ENCODE data around the gene RBM7. TPM values are rescaled to one million over a fixed set of nuclear protein-coding genes. Genes with fewer than 3 reads are reported as not detected.

RBM7 gene
- total RNA-seq, 1 donor from 2014 or later: 49.3 TPM

- Histone ChIP-seq H4K20me1 (ENCODE audit: insufficient read depth, low read length) (peaks cover 50% of the 10 kb centered on the region), H3K27ac (ENCODE audit: low read depth, low read length) (no peak overlapping the region), H3K9me3 (ENCODE audit: insufficient read depth, low read depth, low read length) (no peaks in the 10 kb centered on the region), H3K79me2 (ENCODE audit: insufficient read depth, low read length) (peaks cover 75% of the 10 kb centered on the region), H3K36me3 (ENCODE audit: insufficient read depth, low read length) (peaks cover 19% of the 10 kb centered on the region), H3K4me3 (ENCODE audit: insufficient read depth, low read depth, low read length) (no peak overlapping the region), H3K4me1 (ENCODE audit: insufficient read depth, low read length) (peaks cover 16% of the 10 kb centered on the region), H3K9ac (ENCODE audit: low read length) (no peak overlapping the region), H2AFZ (ENCODE audit: low read depth, low read length) (no peak overlapping the region), H3K4me2 (ENCODE audit: low read length) (peak overlapping the region; percentile 85), H3K27me3 (ENCODE audit: insufficient read depth, low read length) (no peaks in the 10 kb centered on the region)
- TF ChIP-seq EZH2 (IDR thresholded peaks at IDR 0.05; ENCODE audit: insufficient read depth, low read length) (no peak), CTCF (IDR thresholded peaks at IDR 0.05; ENCODE audit: insufficient read depth, low read depth, low read length) (no peak)
- Mint-ChIP-seq H3K4me3 (ENCODE audit: unreplicated experiment) (peak overlapping the region; percentile 96), H3K4me1 (ENCODE audit: low read depth, unreplicated experiment) (peaks cover 50% of the 10 kb centered on the region), H3K27ac (ENCODE audit: unreplicated experiment) (no peak overlapping the region), H3K27me3 (ENCODE audit: low read depth, unreplicated experiment) (no peaks in the 10 kb centered on the region), H3K36me3 (ENCODE audit: low read depth, unreplicated experiment) (peaks cover 11% of the 10 kb centered on the region), H3K9me3 (ENCODE audit: unreplicated experiment) (no peaks in the 10 kb centered on the region)
- no peak for FAIRE-seq
- DNase-seq (ENCODE audit: low read depth): no peak
Measured at GRCh38 chr11:114441921-114442320, 41.5 kb downstream of the RBM7 start.

- peak overlapping the region; percentile 10 for H3K4me3 Mint-ChIP-seq (ENCODE audit: unreplicated experiment)
Measured at GRCh38 chr11:114442536-114442935, 42.1 kb downstream of the RBM7 start.

More at GRCh38 chr11:114442536-114442935, 42.1 kb downstream of the RBM7 start:
- peaks cover 54% of the 10 kb centered on the region for H3K4me1 Mint-ChIP-seq (ENCODE audit: low read depth, unreplicated experiment)
- peaks cover 80% of the 10 kb centered on the region for H3K79me2 ChIP-seq (ENCODE audit: insufficient read depth, low read length)
- no peaks in the 10 kb centered on the region for H3K27me3 Mint-ChIP-seq (ENCODE audit: low read depth, unreplicated experiment)
- H4K20me1 ChIP-seq (ENCODE audit: insufficient read depth, low read length): peaks cover 55% of the 10 kb centered on the region
- DNase-seq (ENCODE audit: low read depth): no peak
- H3K4me3 ChIP-seq (ENCODE audit: insufficient read depth, low read depth, low read length): no peak overlapping the region
- H3K36me3 Mint-ChIP-seq (ENCODE audit: low read depth, unreplicated experiment): peaks cover 15% of the 10 kb centered on the region
- no peak for FAIRE-seq
- H3K9me3 Mint-ChIP-seq (ENCODE audit: unreplicated experiment): no peaks in the 10 kb centered on the region
- TF ChIP-seq CTCF (IDR thresholded peaks at IDR 0.05; ENCODE audit: insufficient read depth, low read depth, low read length) (no peak), EZH2 (IDR thresholded peaks at IDR 0.05; ENCODE audit: insufficient read depth, low read length) (no peak)
- peaks cover 19% of the 10 kb centered on the region for H3K36me3 ChIP-seq (ENCODE audit: insufficient read depth, low read length)
- H3K9me3 ChIP-seq (ENCODE audit: insufficient read depth, low read depth, low read length): no peaks in the 10 kb centered on the region
- H2AFZ ChIP-seq (ENCODE audit: low read depth, low read length): no peak overlapping the region
- no peak overlapping the region for H3K27ac Mint-ChIP-seq (ENCODE audit: unreplicated experiment)
- H3K9ac ChIP-seq (ENCODE audit: low read length): no peak overlapping the region
- H3K27ac ChIP-seq (ENCODE audit: low read depth, low read length): no peak overlapping the region
- peaks cover 16% of the 10 kb centered on the region for H3K4me1 ChIP-seq (ENCODE audit: insufficient read depth, low read length)
- H3K27me3 ChIP-seq (ENCODE audit: insufficient read depth, low read length): no peaks in the 10 kb centered on the region
- no peak overlapping the region for H3K4me2 ChIP-seq (ENCODE audit: low read length)

Measured in astrocyte (in vitro differentiated cells and primary cell).